Calu3 (cell line): Measurements from ENCODE around the gene PADI3. TPM values are rescaled to one million over a fixed set of nuclear protein-coding genes. Genes with fewer than 3 reads are reported as not detected.

Experiments
- BruUV-seq: library from RNA; stranded (reverse); fragments of 400-500 nt; replicated peaks from 2 replicates; lab custom pipeline; 2021; lab: Mats Ljungman, UMichigan
- CTCF ChIA-PET: fragments of 300-600 bp; sonication (Branson Sonifier 250); formaldehyde crosslinking; loops from one replicate; lab custom pipeline; 2022; ENCODE audit warnings: antibody characterized with exemption; lab: Charles Lee
- DNase-seq: peaks from one replicate; pipeline ENCODE4 v3.0.0; 2022
- H3K27ac Mint-ChIP-seq: one replicate; pipeline ENCODE4 v1.8.0; 2022; ENCODE audit warnings: mixed read lengths; ENCODE audit not compliant: unreplicated experiment
- H3K27me3 Mint-ChIP-seq: one replicate; pipeline ENCODE4 v1.8.0; 2022; ENCODE audit warnings: mixed read lengths; ENCODE audit not compliant: unreplicated experiment
- H3K36me3 Mint-ChIP-seq: one replicate; pipeline ENCODE4 v1.8.0; 2022; ENCODE audit warnings: mild to moderate bottlenecking, moderate library complexity, mixed read lengths; ENCODE audit not compliant: insufficient read depth, unreplicated experiment
- H3K4me1 Mint-ChIP-seq: one replicate; pipeline ENCODE4 v1.8.0; 2022; ENCODE audit warnings: mild to moderate bottlenecking, low read depth, mixed read lengths; ENCODE audit not compliant: unreplicated experiment
- H3K4me3 Mint-ChIP-seq: one replicate; pipeline ENCODE4 v1.8.0; 2022; ENCODE audit warnings: mild to moderate bottlenecking, low read depth, moderate library complexity, mixed read lengths; ENCODE audit not compliant: unreplicated experiment
- H3K9me3 Mint-ChIP-seq: one replicate; pipeline ENCODE4 v1.8.0; 2022; ENCODE audit warnings: low read depth, mixed read lengths; ENCODE audit not compliant: unreplicated experiment
- CTCF ChIP-seq: fragments of 200-600 bp; IDR thresholded peaks from one replicate; pipeline ENCODE4 v1.8.0; 2022; ENCODE audit warnings: antibody characterized with exemption; ENCODE audit not compliant: unreplicated experiment
- intact Hi-C: fragments of 100-400 bp; cut with micrococcal nuclease; formaldehyde crosslinking; loops from one replicate; pipeline ENCODE4 v1.10.0; 2022; ENCODE audit not compliant: unreplicated experiment
- total RNA-seq: library from RNA; stranded (reverse); gene quantifications from 2 replicates; pipeline ENCODE4 v1.2.3, GENCODE V29; 2022

Gene PADI3
- total RNA-seq, 1 experiment from 2014 or later, result 0.21 TPM

DNA sequence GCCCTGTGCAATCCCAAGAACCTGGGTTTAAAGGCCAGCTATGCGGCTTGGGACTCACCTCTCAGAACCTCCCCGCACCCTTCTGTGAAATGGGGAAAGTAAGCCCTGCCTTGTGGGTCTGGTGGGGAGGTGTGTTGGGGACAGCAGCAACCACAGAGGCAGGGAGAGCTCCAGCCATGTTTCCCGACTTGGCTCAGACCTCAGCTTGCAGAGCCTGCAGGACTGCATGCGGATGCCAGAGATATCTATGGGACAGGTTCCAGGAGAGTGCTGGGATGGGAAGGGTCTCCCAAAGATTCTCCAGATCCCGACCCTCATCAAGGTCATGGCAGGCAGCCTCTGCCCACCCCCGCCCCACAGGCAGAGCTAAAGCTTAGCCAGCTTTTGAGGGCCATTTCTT is 23.8 kb upstream of the PADI3 start:
- H3K27ac Mint-ChIP-seq, result no peak overlapping the region
- peaks cover 24% of the 10 kb centered on the region for H3K4me1 Mint-ChIP-seq
- no peaks in the 10 kb centered on the region for H3K9me3 Mint-ChIP-seq
- intact Hi-C loops, result no loop called here
- no TSS peak for BruUV-seq
- no peak for TF ChIP-seq CTCF
- CTCF ChIA-PET, result interaction anchor here (0.6 to 1.6 kb wide), 2 partner anchors 12 to 143 kb away, joined by 4 read pairs; no protein-coding TSS in a partner anchor
- H3K27me3 Mint-ChIP-seq, result no peaks in the 10 kb centered on the region
- DNase-seq, result no peak
- no peak overlapping the region for H3K4me3 Mint-ChIP-seq
- H3K36me3 Mint-ChIP-seq, result no peaks in the 10 kb centered on the region

GRCh38 chr1:17227358-17227915 is 21.5 kb upstream of the PADI3 start:
- BruUV-seq, result no TSS peak
- TF ChIP-seq CTCF, result no peak
- CTCF ChIA-PET, result interaction anchor here (1.0 kb wide), 1 partner anchor 19 kb away, joined by 4 read pairs; no protein-coding TSS in a partner anchor
- Mint-ChIP-seq H3K9me3 (no peaks in the 10 kb centered on the region), H3K4me3 (no peak overlapping the region), H3K4me1 (peaks cover 38% of the 10 kb centered on the region), H3K36me3 (peaks cover 12% of the 10 kb centered on the region), H3K27me3 (no peaks in the 10 kb centered on the region), H3K27ac (no peak overlapping the region)
- DNase-seq, result no peak
- intact Hi-C loops, result no loop called here

DNA sequence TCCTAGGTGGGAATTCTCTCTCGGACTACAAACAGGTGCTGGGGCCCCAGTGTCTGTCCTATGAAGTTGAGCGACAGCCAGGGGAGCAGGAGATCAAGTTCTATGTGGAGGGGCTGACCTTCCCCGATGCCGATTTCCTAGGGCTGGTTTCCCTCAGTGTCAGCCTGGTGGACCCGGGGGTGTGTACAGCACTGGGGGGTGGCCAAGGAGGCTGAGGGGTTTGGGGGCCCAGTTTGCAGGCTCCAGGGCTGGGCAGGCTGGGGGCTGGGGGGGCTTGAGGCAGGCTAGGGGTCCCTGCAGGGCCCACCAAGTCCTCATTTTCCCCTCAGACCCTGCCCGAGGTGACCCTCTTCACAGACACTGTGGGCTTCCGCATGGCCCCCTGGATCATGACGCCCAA is 20.3 kb upstream of the PADI3 start:
- BruUV-seq, result no TSS peak
- H3K27me3 Mint-ChIP-seq, result no peaks in the 10 kb centered on the region
- DNase-seq, result no peak
- no peak for TF ChIP-seq CTCF
- intact Hi-C loops, result no loop called here
- no peak overlapping the region for H3K4me3 Mint-ChIP-seq
- H3K27ac Mint-ChIP-seq, result no peak overlapping the region
- H3K4me1 Mint-ChIP-seq, result peaks cover 50% of the 10 kb centered on the region
- H3K36me3 Mint-ChIP-seq, result peaks cover 22% of the 10 kb centered on the region
- CTCF ChIA-PET, result interaction anchor here (1.2 to 1.3 kb wide), 2 partner anchors 16 to 20 kb away, joined by 3 to 4 read pairs; no protein-coding TSS in a partner anchor
- no peaks in the 10 kb centered on the region for H3K9me3 Mint-ChIP-seq

DNA sequence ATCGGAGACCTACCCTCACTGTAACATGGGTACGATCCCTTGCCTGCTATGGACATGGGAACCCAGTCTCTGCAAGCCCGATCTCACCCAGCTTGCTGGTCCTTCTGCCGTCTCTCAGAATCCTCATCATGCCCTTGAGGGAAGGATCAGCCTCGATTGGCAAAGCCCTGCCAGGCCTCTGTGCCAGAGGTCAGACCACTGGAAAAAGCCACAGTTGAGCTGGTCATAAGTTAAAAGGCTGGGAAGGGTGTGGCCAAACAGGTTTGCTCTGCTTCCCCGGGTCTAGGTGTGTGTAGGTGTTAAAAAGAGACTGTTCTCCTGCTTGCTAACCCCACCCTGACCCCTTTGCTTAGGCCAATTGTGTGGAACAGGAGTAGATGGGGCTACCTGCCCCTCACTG is 19.5 kb upstream of the PADI3 start:
- peaks cover 50% of the 10 kb centered on the region for H3K4me1 Mint-ChIP-seq
- H3K9me3 Mint-ChIP-seq, result no peaks in the 10 kb centered on the region
- CTCF ChIA-PET, result interaction anchor here (1.2 to 1.3 kb wide), 2 partner anchors 16 to 21 kb away, joined by 3 to 4 read pairs; no protein-coding TSS in a partner anchor
- BruUV-seq, result no TSS peak
- TF ChIP-seq CTCF, result no peak
- peak; percentile 50 for DNase-seq
- H3K4me3 Mint-ChIP-seq, result peak overlapping the region; percentile 9
- intact Hi-C loops, result no loop called here
- no peaks in the 10 kb centered on the region for H3K27me3 Mint-ChIP-seq
- H3K27ac Mint-ChIP-seq, result peak overlapping the region; percentile 91
- H3K36me3 Mint-ChIP-seq, result peaks cover 25% of the 10 kb centered on the region
